Stimulated activated naive B cell treated with anti-CD40 and anti-IgM and Interleukin-4, amounts not matched to agents 10 μg/mL and 1 μg/mL and 100 μg/mL, for 72 hours (primary cell): Measurements from ENCODE around the gene PIF1.

Experiments used
- ATAC-seq, 2 donors: fragments of 150-1000 bp; cut with Tn5 transposase; replicated peaks; 2 replicates each; pipeline ENCODE4 v1.10.0; 2021; ENCODE audit warnings: moderate library complexity in 1 of 2
- DNase-seq: peaks from one replicate; pipeline ENCODE4 v3.0.0; 2021
- H3K27ac Mint-ChIP-seq: one replicate; pipeline ENCODE4 v1.8.0; 2022; ENCODE audit warnings: mild to moderate bottlenecking, mixed read lengths
- H3K27me3 Mint-ChIP-seq, 2 donors: one replicate each; pipeline ENCODE4 v1.8.0; 2022; ENCODE audit warnings: mixed read lengths in 2 of 2
- H3K36me3 Mint-ChIP-seq, 2 donors: one replicate each; pipeline ENCODE4 v1.8.0; 2022; ENCODE audit warnings: mixed read lengths in 2 of 2, mild to moderate bottlenecking in 1 of 2
- H3K4me1 Mint-ChIP-seq, 2 donors: one replicate each; pipeline ENCODE4 v1.8.0; 2022; ENCODE audit warnings: mixed read lengths in 2 of 2, mild to moderate bottlenecking in 1 of 2
- H3K4me3 Mint-ChIP-seq, 2 donors: one replicate each; pipeline ENCODE4 v1.8.0; 2022; ENCODE audit warnings: mild to moderate bottlenecking in 2 of 2, mixed read lengths in 2 of 2, moderate library complexity in 1 of 2
- H3K9me3 Mint-ChIP-seq, 2 donors: one replicate each; pipeline ENCODE4 v1.8.0; 2022; ENCODE audit warnings: mixed read lengths in 2 of 2, mild to moderate bottlenecking in 1 of 2

PIF1 gene

DNA sequence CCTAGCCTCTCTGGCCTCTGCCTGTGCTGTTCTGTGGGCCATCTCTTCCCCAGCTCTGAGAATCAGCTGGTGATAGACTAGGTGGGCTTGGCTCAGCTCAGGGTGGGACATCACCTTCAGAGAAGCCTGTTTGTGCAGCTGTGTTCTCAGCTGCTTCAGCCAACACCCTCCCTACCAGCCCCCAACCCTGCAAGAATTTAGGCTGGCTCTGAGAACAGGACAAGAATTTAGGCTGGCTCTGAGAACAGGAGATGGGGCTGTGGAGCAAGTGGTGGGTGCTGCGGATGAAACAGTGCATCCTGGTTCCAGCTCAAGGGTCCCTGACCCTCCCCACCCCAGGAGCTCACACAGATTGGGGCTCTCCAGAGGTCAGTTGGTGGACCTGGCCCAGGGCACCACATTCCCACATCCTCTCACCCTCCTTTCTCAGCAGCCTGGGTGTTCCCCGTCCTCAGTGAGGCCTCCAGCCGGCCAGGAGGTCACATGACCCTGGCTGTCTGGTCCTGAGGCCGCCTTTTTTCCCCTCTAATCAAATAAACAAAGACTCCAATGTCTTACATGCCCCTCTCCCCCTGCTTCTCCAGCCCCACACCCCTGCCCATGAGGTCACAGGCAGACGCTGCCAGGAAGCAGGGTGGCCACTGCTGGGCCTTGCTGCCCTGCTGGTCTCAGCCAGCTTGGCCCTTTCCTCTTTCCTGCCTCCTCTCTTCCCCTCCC is 31.1 kb upstream of the PIF1 start:
- Mint-ChIP-seq H3K4me1 (peaks cover 39 to 68% of the 10 kb centered on the region in 2 donors), H3K36me3 (peaks cover 65 to 71% of the 10 kb centered on the region in 2 donors), H3K9me3 (no peaks in the 10 kb centered on the region), H3K27ac (peak overlapping the region; percentile 73), H3K27me3 (no peaks in the 10 kb centered on the region), H3K4me3 (no peak overlapping the region)
- ATAC-seq, result no peak
- DNase-seq, result no peak

DNA sequence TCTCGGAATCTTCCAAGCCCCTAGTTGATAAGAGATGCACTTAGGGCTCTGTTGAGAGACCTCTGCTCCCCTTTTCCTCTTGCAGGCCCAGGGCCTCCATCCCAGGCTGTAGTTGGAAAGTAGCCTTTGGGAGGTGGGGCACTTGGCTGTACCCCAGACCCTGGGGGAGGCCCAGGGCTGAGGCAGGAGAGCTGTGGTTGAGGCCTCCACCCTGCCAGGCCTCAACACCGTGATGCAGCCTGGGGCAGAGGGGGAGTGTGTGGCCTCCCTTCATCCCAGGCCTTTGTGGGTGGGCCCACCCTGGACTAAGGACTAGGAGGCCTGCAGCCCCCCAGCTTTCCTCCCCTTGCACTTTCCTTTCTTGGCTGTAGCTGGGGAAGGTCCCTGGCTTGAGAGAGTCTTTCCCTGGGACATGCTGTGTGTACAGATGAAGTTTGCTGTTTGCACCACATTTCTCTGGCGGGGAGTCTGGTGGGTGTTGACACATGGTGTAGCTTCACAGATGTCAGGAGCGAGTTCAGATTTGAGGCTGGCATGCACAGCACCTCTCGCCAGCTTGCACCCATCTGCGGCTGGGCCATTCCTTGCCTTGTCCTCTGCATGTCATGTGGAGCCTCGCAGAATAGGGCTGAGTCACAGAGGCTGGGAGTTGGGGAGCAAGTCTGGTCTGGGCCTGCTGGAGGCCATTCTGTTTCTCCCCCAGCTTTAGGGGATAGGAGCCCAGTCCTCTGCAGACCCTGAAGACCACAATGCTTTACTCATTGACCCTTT is 29.9 kb upstream of the PIF1 start:
- ATAC-seq (no peak), DNase-seq (no peak)
- Mint-ChIP-seq H3K27me3 (no peaks in the 10 kb centered on the region), H3K27ac (peak overlapping the region; percentile 25), H3K4me3 (no peak overlapping the region), H3K4me1 (peaks cover 48 to 75% of the 10 kb centered on the region in 2 donors), H3K36me3 (peaks cover 67 to 71% of the 10 kb centered on the region in 2 donors), H3K9me3 (no peaks in the 10 kb centered on the region)

GRCh38 chr15:64854526-64854925 is 29.1 kb upstream of the PIF1 start:
- DNase-seq (no peak), ATAC-seq (no peak)
- Mint-ChIP-seq H3K4me1 (peaks cover 49 to 77% of the 10 kb centered on the region in 2 donors), H3K27me3 (no peaks in the 10 kb centered on the region), H3K27ac (peak overlapping the region; percentile 48), H3K9me3 (no peaks in the 10 kb centered on the region), H3K36me3 (peaks cover 66 to 70% of the 10 kb centered on the region in 2 donors), H3K4me3 (no peak overlapping the region)

- no peaks in the 10 kb centered on the region for H3K27me3 Mint-ChIP-seq
- H3K27ac Mint-ChIP-seq, result no peak overlapping the region
- no peaks in the 10 kb centered on the region for H3K9me3 Mint-ChIP-seq
- H3K4me1 Mint-ChIP-seq, result peaks cover 46 to 74% of the 10 kb centered on the region in 2 donors
- DNase-seq, result no peak
- no peak for ATAC-seq
- peaks cover 66 to 67% of the 10 kb centered on the region in 2 donors for H3K36me3 Mint-ChIP-seq
- no peak overlapping the region for H3K4me3 Mint-ChIP-seq
Measured at GRCh38 chr15:64854041-64854440, 28.6 kb upstream of the PIF1 start.

GRCh38 chr15:64851503-64851840 is 26.0 kb upstream of the PIF1 start:
- peaks cover 58 to 59% of the 10 kb centered on the region in 2 donors for H3K36me3 Mint-ChIP-seq
- H3K4me1 Mint-ChIP-seq, result peaks cover 41 to 70% of the 10 kb centered on the region in 2 donors

DNA sequence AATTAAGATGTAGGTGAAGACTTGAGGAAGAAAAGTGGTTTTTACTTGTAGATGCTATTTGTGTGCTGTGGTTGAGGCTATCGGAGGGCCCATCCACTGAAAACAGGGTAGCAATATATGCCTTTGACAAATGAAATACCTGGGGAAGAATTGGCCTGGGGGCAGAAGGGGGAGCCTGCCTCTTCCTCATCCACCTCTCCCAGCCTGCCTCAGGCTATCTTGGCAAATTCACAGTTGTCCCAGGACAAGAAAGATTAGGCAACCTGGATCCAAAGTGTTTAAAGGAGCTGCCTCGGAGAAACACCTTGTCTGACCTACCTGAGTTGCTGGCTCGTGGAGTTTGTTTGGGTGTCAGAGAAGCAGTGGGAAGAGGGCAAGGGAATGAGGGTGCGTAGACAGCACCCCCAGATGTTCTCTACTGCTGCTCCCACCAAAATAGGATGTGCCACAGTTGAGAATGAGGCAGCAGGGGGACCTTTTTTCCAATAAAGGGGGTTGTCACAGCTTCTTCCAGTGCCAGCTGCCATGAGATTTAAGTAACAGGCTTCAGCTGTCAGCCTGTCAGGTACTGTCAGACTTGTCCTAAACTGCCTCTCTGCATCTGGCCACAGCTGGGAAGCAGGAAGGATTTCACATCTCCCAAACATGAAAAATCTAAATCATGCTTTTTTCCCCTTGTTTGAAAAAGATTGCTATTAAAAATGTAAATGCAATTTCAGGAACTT is 25.5 kb upstream of the PIF1 start:
- peaks cover 38 to 70% of the 10 kb centered on the region in 2 donors for H3K4me1 Mint-ChIP-seq
- no peak for ATAC-seq
- H3K27ac Mint-ChIP-seq, result no peak overlapping the region
- no peaks in the 10 kb centered on the region for H3K27me3 Mint-ChIP-seq
- H3K9me3 Mint-ChIP-seq, result no peaks in the 10 kb centered on the region
- DNase-seq, result no peak
- H3K36me3 Mint-ChIP-seq, result peaks cover 53 to 54% of the 10 kb centered on the region in 2 donors
- no peak overlapping the region for H3K4me3 Mint-ChIP-seq

More at GRCh38 chr15:64851503-64851840, 26.0 kb upstream of the PIF1 start:
- Mint-ChIP-seq H3K27ac (peak overlapping the region; percentile 70), H3K9me3 (no peaks in the 10 kb centered on the region), H3K4me3 (no peak overlapping the region), H3K27me3 (no peaks in the 10 kb centered on the region)
- DNase-seq (no peak), ATAC-seq (peak; percentile 48 to 64)

DNA sequence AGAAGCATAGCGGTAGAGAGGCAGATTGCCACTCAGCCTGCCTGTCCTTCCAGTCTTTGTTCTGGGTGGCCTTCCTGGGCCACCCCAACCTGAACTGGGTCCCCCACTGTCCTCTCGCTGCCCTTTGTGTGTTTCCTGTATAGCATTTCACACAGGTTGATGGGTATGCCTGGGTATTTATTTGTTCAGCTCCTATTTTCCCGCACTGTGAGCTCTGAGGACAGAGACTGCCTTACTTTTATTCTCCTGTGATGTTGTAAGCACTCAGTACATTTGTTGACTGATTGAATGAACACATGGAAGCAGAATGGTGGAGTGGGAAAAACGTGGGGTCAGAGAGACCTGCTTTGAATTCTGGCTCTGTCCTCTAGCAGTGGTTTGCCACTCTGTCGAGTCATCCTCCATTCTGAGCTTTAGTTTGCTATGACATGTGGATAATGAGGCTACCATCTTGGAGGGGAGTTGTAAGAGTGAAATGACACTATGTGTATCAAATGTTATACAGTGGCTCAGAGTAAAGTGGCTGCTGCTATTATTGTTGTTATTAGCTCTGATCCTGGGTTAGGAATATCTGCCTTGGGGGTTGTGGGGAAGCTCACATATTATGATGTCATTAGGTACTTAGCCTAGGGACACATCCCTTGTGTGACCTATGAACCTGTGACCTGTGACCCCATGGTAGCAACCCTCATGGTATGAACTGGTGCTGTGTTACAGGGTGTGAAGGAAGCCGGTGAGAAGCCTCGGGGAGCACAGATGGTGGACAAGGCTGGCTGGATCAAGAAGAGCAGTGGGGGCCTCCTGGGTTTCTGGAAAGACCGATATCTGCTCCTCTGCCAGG is 22.6 kb upstream of the PIF1 start:
- ATAC-seq (no peak), DNase-seq (no peak)
- Mint-ChIP-seq H3K4me1 (peaks cover 52 to 78% of the 10 kb centered on the region in 2 donors), H3K4me3 (no peak overlapping the region), H3K27ac (no peak overlapping the region), H3K36me3 (peaks cover 32 to 48% of the 10 kb centered on the region in 2 donors), H3K27me3 (no peaks in the 10 kb centered on the region), H3K9me3 (no peaks in the 10 kb centered on the region)

- Mint-ChIP-seq H3K4me1 (peaks cover 56 to 84% of the 10 kb centered on the region in 2 donors), H3K27me3 (no peaks in the 10 kb centered on the region), H3K4me3 (no peak overlapping the region), H3K27ac (peak overlapping the region; percentile 56), H3K36me3 (peaks cover 32 to 49% of the 10 kb centered on the region in 2 donors), H3K9me3 (no peaks in the 10 kb centered on the region)
- DNase-seq, result no peak
- no peak for ATAC-seq
Measured at GRCh38 chr15:64847448-64847847, 22.0 kb upstream of the PIF1 start.

GRCh38 chr15:64847016-64847415 is 21.6 kb upstream of the PIF1 start:
- H3K27ac Mint-ChIP-seq, result no peak overlapping the region
- no peaks in the 10 kb centered on the region for H3K27me3 Mint-ChIP-seq
- ATAC-seq (no peak), DNase-seq (no peak)
- no peak overlapping the region for H3K4me3 Mint-ChIP-seq
- H3K4me1 Mint-ChIP-seq, result peaks cover 58 to 85% of the 10 kb centered on the region in 2 donors
- peaks cover 33 to 48% of the 10 kb centered on the region in 2 donors for H3K36me3 Mint-ChIP-seq
- H3K9me3 Mint-ChIP-seq, result no peaks in the 10 kb centered on the region

- Mint-ChIP-seq H3K9me3 (no peaks in the 10 kb centered on the region), H3K4me3 (peak overlapping the region; percentile 56 to 93), H3K27me3 (no peaks in the 10 kb centered on the region), H3K36me3 (peaks cover 25 to 40% of the 10 kb centered on the region in 2 donors), H3K4me1 (peaks cover 51 to 77% of the 10 kb centered on the region in 2 donors), H3K27ac (peak overlapping the region; percentile 62)
- no peak for ATAC-seq
- no peak for DNase-seq
Measured at GRCh38 chr15:64845831-64846595, 20.6 kb upstream of the PIF1 start.

GRCh38 chr15:64845183-64845611 is 19.8 kb upstream of the PIF1 start:
- no peaks in the 10 kb centered on the region for H3K27me3 Mint-ChIP-seq
- H3K4me1 Mint-ChIP-seq, result peaks cover 50 to 77% of the 10 kb centered on the region in 2 donors
- peaks cover 19 to 32% of the 10 kb centered on the region in 2 donors for H3K36me3 Mint-ChIP-seq
- H3K27ac Mint-ChIP-seq, result peak overlapping the region; percentile 90
- no peak for DNase-seq
- no peaks in the 10 kb centered on the region for H3K9me3 Mint-ChIP-seq
- ATAC-seq, result no peak
- H3K4me3 Mint-ChIP-seq, result peak overlapping the region; percentile 93 to 96

DNA sequence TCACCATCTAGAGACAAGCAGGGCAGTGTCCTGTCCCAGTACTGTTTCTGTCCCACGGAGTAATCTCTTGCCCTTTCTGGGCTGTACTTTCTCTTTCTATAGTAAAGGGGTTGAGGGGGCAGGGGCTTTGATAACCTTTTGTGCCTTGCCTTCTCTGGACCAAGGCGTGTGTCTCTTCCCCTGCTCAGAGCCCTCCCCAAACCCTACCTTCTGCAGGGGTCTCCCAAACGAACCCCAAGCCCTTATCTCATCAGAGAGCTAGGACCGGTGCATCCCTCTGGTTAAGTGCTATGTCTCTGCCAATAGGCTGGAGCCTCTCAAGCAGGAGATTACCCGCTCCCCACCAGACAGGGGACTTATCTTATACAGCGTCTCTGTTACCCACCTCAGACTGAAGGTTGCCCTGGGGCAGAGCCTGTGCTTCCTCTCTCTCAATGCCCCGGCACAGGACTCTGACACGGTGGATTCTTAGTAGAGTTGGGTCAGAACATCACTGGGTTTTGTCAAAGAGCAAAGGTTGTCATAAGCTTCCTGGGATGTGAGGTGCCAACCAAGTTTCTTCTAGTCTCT is 19.2 kb upstream of the PIF1 start:
- peak overlapping the region; percentile 93 to 96 for H3K4me3 Mint-ChIP-seq
- DNase-seq (no peak), ATAC-seq (peak; percentile 20 to 22)
- H3K36me3 Mint-ChIP-seq, result peaks cover 19 to 32% of the 10 kb centered on the region in 2 donors
- H3K4me1 Mint-ChIP-seq, result peaks cover 52 to 78% of the 10 kb centered on the region in 2 donors
- no peaks in the 10 kb centered on the region for H3K27me3 Mint-ChIP-seq
- H3K9me3 Mint-ChIP-seq, result no peaks in the 10 kb centered on the region
- peak overlapping the region; percentile 90 for H3K27ac Mint-ChIP-seq

DNA sequence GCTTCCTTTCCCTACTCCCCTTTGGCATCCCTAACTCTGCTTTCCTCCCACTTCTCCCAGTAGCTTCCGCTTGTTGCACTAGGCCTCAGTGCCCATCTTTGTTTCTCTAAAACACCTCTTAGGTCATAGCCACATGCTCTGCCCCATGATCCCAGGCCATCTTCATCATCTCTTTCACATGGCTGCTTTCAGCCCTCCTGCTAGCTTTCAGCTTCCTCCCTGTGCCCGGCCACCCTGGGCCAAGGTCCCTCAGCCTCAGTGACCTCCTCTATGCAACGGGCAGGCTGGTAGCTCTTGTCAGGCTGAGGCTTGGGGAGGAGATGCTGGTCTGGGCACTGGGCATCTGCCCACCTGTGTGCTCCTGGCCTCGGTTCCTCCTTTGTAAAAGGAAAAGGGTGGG is 18.5 kb upstream of the PIF1 start:
- Mint-ChIP-seq H3K4me3 (peak overlapping the region; percentile 93 to 96), H3K27ac (peak overlapping the region; percentile 62), H3K9me3 (no peaks in the 10 kb centered on the region), H3K4me1 (peaks cover 52 to 78% of the 10 kb centered on the region in 2 donors), H3K27me3 (no peaks in the 10 kb centered on the region), H3K36me3 (peaks cover 16 to 32% of the 10 kb centered on the region in 2 donors)
- DNase-seq (no peak), ATAC-seq (no peak)
